ENCODE data around the gene ARID1A. TPM values are rescaled to one million over a fixed set of nuclear protein-coding genes. Genes with fewer than 3 reads are reported as not detected.
A peak's percentile ranks its signal among the peaks of the same experiment; 100 is the strongest.
"Not testable (repeated sequence)": the region's sequence is repeated elsewhere in the genome, so short reads cannot be mapped to it uniquely, and the experiment has no call there.

ARID1A gene
- polyA plus RNA-seq, 4 donors = 85.5 to 102 (median 90.5) TPM

DNA sequence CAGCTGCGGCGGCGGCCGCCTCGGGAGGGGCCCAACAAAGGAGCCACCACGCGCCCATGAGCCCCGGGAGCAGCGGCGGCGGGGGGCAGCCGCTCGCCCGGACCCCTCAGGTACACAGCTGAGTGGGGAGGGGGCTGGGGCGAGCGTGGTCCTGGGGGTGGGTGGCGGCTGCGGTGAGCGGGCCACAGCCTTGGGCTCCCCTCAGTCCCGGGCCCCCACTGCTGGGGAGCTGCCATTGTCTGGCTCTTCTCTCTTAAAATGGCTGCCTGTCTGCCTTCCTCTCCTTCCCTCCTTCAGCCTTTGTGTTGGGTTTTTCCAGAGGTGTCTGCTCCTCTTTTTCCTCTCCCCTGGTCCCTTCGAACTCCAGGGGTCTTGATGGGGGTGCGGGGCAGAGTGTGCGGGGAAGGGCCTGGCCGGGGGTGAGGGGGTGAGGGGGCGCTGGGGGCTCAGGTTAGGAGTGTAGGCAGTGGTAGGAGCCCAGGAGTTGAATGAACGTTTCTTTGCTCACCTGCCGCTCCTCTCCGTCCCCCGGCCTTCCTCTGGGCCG, 1.7 kb downstream of the ARID1A start:
- DNase-seq (ENCODE audit: low read depth in 4 of 4, low spot score in 3 of 4) = no peak

DNA sequence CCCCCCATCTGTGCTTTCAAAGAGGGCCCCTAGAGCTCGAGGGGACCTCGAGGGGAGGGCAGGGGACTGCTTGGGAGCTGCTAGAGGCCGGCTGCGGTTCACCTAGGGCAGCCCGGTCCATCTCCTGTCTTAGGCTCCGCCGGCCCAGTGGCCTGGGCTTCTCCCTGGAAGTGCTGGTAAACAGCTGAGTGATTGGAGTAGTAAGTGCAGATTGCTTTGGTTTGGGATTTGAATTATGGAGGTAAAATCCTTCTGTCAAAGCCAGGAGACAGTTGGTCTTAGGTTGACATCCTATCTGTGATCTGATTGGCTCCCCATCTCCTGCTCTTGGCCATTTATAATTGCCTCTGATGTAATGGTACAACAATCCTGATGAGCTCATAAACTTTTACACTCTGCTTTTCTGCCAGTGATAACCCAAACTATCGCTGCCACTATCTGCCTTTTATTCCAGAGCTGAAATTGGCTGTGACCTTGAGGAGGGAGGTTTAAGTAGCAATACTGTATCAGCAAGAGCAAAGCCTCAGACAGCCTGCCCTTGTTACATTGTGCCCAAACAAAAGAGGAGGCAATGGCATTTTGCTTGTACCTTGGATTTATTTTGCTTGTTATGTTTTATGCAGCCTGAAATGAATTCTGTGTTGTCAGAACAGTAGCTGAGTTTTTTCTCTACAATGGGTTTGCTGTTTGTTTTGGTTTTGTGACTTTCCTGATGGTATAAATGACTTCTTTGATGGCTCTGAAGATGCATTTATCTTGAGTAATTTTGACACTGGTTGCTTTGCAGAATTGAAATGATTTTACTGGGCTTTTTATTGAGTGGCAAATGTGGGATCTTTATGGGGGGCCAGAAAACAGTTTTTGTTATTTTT, 2.4 kb downstream of the ARID1A start:
- DNase-seq (ENCODE audit: low read depth in 4 of 4, low spot score in 3 of 4) = peak in 3 of 4 donors; percentile 76 to 81 (median 77)

DNA sequence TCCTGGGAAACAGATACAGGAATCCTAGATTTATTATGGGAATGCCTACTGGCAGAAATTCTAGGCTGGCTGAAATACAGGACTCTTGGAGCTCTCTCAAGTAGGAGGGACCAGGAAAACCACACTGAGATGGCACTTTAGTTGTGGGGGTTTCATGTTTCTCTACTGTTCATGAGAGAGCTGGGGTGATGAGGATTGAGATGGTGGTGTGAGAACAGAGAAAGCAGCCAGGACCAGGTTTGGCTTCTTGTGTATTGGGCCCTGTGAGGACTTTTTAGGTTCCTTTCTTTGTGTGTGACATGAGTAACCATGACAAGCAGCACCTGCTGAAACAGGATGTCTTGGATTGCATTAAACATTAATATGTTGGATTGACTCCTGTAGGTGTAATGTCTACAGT, 4.9 kb downstream of the ARID1A start:
- DNase-seq (ENCODE audit: low read depth in 4 of 4, low spot score in 3 of 4) = no peak

DNA sequence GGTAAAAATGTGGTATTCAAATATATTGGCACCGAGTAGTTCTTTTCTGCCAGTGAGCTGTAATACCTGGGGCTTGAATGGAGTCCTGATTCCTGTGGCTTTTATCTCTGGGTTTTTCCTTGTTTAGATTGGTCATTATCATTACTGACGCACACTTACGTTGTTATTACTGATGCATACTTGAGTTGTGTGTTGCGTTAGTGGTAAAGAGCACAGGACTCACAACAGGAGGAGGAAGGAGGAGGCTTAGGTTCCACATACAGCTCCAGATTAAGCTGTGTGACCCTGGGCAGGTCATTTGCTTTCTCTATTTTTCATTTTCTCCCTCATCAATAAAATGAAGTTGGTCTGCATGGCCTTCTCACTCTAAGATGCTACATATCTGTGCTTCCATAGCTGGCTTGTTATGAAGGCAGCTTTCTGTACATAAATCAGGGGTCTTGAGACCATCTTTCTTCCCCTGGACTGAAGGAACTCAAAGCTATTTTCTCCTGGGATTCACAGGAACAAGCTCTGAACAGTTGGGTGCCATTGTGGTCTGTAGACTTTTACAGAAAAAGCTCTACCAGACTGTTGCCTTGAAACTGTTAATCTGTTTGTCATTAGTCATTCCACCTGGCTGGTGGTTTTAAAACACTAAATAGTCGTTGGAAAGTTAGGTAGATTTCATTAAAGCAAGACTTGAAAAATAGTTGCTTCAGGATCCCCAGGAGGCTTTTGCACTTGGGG, 5.6 kb downstream of the ARID1A start:
- no peak for DNase-seq (ENCODE audit: low read depth in 4 of 4, low spot score in 3 of 4)

DNA sequence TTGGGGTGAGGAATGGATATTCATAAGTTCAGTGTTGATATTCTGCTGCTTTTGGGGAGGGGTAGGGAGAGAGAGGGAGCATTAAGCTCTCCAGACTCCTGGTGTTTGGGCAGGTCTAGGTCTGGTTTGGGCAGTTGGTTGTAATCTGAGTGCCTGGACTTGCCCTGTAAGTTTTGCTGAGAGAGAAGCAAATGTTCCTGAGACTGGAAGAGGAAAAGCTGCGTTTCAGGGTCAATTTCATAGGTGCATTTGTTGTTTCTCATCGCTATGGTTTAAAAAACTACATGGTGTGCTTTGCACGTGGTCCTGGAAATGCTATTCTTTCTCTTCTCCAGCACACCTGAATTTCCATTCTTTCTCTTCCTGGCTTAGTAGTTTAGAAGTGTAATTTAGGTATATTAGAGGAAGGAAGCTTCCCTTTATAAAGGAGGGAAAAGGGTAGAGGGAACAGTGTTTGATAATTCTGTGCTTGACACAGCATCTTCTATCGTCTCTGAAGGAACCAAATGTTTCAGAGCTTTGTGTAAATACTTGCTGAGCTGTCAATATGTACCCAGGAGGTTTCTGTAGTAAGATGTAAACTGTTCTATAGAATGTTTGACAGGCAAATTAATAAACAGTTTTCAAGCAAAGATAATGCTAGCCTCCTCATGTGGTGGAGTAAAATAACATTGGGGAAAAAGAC, 6.3 kb downstream of the ARID1A start:
- DNase-seq (ENCODE audit: low read depth in 4 of 4, low spot score in 3 of 4) = no peak

DNA sequence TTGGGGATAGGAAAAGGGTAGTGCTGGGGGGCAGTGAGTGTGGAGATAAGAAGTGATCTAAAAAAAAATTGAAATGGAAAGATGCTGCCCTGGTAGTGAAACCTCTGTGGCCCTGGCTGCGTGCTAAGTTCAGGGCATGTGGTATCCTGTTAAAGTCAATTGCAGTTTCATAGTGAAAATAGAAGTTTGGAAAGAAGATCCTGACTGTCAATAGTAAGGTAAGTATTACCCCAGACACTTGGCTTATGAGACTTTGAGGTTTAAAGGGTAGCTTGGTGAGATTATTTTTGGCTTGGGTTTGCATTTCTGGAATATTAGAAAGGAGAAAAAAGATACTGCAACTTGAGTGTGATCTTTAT, 6.8 kb downstream of the ARID1A start:
- no peak for DNase-seq (ENCODE audit: low read depth in 4 of 4, low spot score in 3 of 4)

DNA sequence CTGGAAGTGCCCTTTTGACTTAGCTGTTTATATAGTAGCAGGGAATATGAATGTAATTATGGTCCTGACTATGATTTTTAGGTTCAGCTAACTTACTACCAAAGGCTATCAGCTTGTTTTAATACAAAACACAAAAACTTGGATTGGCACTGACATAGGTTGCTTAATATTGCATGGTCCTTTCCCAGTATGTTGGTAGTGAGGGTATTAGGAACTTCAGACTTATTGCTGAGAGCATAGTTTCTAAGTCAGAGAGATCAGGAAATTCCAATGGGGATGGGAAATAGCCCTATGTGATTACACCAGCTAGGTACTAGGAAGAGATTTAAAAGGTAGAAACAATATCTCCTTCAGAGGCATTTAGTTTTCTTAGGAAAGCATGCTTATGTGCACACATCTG, 7.7 kb downstream of the ARID1A start:
- no peak for DNase-seq (ENCODE audit: low read depth in 4 of 4, low spot score in 3 of 4)

DNA sequence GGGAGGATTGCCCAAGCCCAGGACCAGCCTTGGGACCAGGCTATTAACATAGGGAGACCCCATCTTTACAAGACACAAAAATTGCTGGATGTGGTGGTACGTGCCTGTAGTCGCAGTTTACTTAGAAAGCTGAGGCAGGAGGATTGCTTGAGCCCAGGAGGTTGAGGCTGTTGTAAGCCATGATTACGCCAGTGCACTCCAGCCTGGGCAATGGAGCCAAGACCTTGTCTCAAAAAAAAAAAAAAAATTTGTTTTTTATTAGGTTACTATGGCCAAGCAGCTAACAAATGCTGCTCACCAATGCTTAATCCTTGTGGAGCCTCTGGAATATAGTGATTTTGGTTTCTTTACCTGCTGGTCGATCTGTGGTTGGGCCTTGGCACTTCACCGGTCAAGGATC, 8.8 kb downstream of the ARID1A start:
- no peak for DNase-seq (ENCODE audit: low read depth in 4 of 4, low spot score in 3 of 4)

DNA sequence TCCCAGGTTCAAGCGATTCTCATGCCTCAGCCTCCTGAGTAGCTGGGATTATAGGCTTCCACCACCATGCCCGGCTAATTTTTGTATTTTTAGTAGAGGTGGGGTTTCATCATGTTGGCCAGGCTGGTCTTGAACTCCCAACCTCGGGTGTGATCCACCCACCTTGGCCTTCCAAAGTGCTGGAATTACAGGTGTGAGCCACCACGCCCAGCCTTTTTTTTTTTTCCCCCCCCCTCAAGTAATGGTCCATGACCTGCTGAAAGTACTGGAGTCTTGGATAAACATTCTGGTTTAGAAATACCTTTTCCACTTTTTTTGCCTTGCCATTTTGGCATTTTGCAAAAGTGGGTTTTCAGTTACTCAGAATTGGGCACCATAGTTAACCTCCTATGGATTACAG, 9.4 kb downstream of the ARID1A start:
- not testable (repeated sequence) for DNase-seq (ENCODE audit: low read depth in 4 of 4, low spot score in 3 of 4)

DNA sequence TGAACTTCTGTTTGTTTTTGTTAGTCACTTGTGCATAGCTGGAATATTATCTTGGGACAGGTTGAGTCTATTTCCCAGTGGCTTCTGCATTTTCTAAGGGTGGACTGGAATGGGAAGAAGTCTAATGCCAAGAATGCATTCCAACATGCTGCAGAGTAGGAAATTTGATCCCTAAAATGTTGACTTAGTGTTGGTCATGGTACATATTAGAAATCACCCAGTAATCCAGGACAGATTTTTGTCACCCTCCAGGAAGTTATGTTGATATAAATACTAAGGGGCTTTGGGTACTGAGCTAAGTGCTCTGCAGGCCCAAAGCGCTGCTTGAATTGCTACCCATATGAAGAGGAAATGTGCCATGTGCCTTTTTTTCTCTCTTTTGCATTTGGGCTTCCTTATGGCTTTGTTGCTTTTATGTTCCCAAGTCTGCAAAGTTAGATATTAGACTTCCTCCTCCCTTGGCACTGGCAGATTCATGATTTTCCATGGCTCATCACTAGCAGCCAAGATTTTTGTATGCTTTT, 10.0 kb downstream of the ARID1A start:
- no peak for DNase-seq (ENCODE audit: low read depth in 4 of 4, low spot score in 3 of 4)

DNA sequence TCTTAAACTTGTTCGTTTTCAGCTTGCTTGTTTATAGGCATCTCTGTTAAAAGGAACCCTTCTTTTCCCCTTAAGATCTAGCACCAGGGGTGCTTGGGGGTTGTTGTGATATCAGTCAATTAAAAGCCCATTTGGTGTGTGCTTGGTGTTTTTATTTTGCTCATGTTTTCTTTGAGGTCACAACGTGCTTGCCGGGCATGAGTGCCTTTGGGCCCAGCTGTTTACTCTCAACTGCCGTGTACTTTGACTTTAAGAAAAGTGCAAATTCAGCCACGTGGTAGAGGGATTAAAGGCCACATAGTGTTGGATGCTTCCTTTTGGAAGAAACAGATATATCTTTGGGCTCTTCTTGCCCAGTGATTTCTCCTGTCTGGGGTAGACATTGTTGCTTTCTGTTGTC, 10.5 kb downstream of the ARID1A start:
- DNase-seq (ENCODE audit: low read depth in 4 of 4, low spot score in 3 of 4) = no peak

DNA sequence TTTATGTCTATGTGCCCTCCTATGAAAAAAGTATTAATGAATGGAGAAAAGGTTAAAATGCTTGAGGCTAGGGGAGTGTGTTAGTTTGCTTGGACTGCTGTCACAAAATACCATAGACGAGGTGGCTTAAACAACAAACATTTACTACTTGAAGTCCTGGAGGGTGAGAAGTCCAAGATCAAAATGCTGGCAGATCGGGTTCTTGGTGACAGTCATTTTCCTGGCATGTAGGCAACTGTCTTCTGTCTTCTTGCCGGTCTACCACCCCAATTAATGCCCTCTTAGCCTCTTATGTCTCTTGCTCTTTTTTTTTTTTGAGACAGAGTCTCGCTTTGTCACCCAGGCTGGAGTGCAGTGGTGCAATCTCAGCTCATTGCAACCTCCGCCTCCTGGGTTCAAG, 15.0 kb downstream of the ARID1A start:
- DNase-seq (ENCODE audit: low read depth in 4 of 4, low spot score in 3 of 4) = no peak

DNA sequence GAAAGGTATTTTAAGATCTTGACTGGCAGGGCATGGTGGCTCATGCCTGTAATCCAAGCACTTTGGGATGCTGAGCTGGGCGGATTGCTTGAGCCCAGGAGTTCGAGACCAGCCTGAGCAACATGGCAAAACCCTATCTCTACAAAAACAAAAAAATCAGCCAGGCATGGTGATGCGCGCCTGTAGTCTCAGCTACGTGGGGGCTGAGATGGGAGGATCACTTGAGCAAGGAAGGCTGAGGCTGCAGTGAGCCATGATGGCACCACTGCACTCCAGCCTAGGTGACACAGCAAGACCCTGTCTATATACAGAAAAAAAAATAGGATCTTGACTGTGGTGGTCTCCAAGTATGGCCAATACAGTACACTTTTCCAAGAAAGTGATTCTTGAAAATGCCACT, 16.0 kb downstream of the ARID1A start:
- no peak for DNase-seq (ENCODE audit: low read depth in 4 of 4, low spot score in 3 of 4)

DNA sequence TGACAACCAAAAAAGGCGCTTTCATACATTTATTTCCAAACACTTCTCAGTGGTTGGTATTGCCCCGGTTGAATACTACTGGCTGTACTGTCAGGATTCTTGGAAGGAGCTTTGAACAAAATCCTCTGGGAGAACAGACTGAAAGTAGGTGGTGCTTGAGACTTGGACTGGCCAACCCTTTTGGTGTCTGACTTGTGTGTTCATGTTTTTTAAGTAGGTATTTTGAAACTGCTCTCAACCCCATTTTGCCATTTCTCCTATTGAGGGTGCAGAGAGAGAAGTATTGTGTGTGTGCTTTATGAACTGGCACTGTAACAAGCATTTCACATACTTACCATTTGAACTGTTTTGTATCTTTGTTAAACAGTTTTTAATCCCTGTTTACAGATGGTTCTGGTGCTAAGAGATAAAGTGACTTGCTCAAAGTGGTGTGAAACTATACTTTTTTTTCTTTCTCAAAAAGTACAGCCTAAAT, 21.2 kb downstream of the ARID1A start:
- DNase-seq (ENCODE audit: low read depth in 4 of 4, low spot score in 3 of 4) = no peak

DNA sequence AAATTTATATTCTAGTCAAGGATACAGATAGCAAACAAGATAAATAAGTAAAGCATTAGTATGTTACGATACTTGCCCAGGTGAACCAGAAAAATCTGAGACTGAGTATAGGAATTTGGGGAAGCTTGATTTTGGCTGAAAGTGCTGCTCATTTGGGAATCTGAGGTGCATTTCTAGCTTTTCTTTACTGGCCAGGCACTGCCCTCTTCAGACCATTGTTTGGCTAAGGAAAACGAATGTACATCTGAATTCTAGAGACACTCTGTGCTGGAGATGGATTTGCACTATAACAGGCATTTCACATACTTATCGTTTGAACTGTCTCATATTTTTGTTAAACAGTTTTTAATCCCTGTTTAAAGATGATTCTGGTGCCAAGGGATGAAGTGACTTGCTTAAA, 23.4 kb downstream of the ARID1A start:
- DNase-seq (ENCODE audit: low read depth in 4 of 4, low spot score in 3 of 4) = no peak

DNA sequence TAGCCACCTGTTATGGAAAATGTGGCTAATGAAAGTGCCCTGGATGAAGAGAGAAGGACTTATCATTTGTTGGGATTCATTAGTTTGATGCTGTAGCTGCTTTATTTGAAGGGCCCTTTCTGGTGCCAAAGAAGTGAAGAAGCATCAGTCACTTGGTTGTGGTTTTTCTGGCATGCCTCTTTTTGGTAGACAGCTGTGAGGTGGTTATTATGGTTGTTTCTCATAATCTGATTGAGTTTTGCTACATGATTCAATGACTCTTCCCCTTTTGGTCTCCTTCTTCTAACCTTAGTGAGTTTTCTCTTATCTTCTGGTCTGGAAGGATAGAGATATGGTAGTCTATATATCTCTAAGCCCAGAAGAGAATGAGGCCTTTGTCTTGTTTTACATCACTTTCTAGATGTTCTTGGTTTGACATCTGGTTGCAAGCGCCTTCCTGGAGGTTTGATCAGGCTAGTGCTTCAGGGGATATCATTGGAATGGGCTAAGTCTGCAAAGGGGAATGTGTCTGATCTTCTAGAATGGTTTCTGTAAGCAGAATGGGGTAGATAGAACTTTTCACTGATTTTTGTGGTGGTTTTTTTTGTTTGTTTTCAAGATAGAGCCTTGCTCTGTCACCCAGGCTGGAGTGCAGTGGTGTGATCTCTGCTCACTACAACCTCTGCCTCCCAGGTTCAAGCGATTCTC, 26.0 kb downstream of the ARID1A start:
- no peak for DNase-seq (ENCODE audit: low read depth in 4 of 4, low spot score in 3 of 4)

DNA sequence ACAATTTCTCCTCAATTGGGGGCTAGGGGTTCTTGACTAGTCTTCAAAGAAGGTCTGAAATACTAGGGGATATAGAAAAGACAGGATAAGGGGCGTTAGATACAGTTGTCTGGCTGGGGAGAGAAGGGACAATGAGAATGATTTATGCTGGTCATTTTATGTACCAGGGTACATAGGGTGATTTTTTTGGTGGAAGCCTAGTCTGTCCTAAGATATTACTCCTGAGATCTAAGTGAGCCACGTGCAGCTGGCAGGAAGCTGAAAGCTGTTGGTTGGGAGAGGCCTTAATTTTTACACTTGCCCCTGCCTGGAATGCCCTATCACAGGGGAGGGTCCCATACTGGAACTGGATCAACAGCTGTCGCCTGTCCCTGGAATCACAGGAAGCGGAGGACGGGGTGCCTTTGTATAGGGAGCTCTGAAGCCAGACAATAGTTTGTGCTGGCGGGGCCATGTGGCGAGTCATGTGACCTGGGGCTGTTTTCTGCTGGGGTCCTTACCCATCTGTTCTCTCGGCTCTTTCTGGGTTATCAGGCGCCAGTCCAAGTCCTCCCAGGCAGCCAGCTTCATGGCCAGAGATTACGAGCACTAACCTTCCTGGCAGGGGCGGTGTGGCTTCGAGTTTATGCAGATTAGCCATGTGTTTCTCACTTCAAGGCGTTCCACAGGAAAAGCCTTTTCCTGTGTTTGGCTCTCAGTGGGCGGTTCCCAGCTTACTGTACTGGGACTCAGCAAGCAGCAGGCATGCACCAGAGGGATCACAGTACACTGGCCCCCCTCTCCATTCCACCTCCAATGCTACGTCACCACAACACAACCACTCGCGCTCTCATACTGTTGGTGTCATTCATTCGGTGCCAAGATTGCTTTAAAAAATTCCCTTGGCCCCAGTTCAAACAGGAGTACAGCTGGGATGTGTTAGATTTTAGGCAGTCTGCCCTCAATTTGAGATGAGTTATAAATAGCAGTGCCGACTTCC, 27.5 kb downstream of the ARID1A start:
- DNase-seq (ENCODE audit: low read depth in 4 of 4, low spot score in 3 of 4) = peak; percentile 83 to 86 (median 84)

DNA sequence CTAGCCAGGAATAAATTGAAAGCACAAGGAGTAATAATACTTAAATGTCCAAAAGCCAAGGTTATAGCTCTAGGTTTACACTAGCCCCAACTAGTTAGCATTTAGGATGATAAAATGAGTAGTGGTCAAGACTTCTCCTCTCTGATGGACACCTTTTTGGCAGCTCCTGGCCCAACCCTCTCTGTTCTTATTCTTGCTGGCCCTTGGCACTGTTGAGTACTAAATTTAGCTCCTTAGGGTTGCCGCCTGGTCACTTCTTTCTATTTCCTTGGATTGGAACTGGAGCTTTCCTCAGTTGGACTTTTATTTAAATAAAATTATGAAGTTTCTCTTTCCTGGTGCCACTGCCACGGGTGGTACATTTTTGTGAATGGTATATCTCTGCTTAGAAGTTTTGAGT, 28.3 kb downstream of the ARID1A start:
- DNase-seq (ENCODE audit: low read depth in 4 of 4, low spot score in 3 of 4) = no peak

DNA sequence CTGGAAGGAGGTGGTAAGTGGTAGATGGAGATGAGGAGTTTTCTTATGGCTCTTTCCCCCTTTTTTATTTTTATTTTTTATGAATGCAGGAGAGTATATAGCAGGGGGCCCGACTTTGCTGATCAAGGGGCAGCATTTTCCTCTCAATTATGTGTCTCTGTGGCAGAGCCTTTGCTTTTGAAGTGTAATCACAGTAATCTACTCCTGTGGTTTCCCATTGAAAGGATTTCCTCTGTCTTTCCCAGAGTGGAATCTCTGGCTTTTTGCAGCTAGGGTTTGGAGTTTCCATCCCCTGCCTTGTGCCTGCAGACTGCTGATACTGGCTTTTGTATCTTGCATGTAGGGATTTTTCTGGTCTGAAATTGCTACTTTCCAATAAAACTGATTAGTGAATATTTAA, 29.1 kb downstream of the ARID1A start:
- no peak for DNase-seq (ENCODE audit: low read depth in 4 of 4, low spot score in 3 of 4)
